Right ventricle myocardium inferior (tissue), 1 donor: Measurements from ENCODE around the gene ABHD14A. TPM values are rescaled to one million over a fixed set of nuclear protein-coding genes. Genes with fewer than 3 reads are reported as not detected.

ENCODE experiments used
- ATAC-seq: fragments of 200-7000 bp; cut with Tn5 transposase; one replicate; pipeline ENCODE4 v1.9.1; 2020; ENCODE audit warnings: mild to moderate bottlenecking, moderate library complexity
- DNase-seq: peaks from one replicate; pipeline ENCODE4 v3.0.0; 2021; ENCODE audit errors: missing footprints
- intact Hi-C: fragments of 100-400 bp; cut with DNase I; formaldehyde crosslinking; loops from one replicate; pipeline ENCODE4 v1.11.0; 2022
- total RNA-seq: library from RNA; stranded (reverse); fragmentation: NEBNext Ultra II Directional; extraction: Animal tissue kit (Norgen Biotek cat#: 25700); gene quantifications from one replicate; pipeline ENCODE4 v1.2.1, GENCODE V29; 2021
- donor health status: DM: no; HTN: yes; CAD: no; lungs with severe emphysema.

The ABHD14A gene
- total RNA-seq, 1 donor from 2014 or later: 31.5 TPM

DNA sequence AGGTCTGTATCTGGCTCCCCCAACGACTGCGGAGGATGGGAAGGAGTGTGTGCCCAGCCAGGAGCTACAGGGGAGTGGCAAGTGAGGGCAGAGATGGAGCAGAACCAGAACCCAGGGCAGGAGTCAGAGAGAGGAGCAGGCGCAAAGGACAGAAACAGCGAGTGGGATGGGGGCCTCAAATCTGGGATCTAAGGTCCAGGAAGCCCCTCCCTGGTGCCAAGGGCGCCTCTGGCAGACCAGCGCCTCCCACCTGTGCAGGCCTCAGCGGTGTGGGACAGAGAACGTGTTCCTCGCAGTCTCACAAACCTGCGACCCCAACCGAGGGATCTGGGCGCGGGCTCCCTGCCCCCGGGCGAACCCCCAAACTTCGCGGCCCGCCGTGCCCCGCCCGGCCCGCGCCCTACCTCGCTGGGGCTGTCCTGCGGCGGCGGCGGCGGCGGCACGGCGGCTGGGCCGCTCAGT lies 7.9 kb upstream of the ABHD14A start:
- ATAC-seq (peak; percentile 1), DNase-seq (no peak)
- intact Hi-C loops: no loop called here

DNA sequence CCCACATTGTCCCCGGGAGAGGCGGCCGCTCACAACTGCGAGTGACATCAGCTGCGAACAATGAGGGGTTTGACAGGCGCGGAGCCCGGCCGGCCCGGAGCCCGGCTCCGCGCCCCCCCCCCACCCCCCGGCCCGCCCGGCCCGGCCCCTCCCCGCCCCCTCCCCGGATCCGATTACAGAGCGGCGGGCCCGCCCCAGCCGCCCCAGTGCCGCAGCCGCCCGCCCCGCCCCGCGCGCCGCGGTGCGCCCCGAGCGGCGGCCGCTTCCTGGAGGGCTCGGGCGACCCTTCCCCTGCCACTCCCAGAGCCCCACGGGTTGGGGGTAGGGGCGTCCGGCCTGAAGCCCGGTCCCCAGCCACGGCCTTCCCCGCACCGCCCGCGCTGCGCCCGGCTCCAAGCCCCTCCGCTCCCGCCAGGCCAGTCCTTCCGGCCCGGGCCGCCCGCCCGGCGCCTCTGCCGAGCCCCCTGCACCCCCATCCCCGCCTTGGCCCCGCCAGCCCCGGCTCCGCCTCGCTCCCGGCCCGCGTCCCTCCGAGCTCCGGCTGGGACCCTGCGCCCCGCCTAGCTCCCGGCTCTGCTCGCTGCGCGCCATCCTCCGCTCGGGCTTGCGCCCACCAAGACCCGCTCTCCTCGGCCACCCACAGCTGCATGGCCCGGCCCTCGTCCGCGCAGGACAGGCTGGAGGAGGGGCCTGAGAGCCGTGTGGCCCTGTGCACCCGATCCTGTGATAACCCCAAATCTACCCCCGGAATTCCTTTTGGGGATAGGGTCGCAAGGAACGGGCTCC lies 7.3 kb upstream of the ABHD14A start, which contains the start of gene PCBP4:
Gene PCBP4 (minus strand): TSS at position 71 of the 786 bp plus-strand sequence. CDS start 6,214 bp downstream, outside the sequence.
- DNase-seq (peak; percentile 87), ATAC-seq (peak; percentile 77)
- intact Hi-C loops: no loop called here

DNA sequence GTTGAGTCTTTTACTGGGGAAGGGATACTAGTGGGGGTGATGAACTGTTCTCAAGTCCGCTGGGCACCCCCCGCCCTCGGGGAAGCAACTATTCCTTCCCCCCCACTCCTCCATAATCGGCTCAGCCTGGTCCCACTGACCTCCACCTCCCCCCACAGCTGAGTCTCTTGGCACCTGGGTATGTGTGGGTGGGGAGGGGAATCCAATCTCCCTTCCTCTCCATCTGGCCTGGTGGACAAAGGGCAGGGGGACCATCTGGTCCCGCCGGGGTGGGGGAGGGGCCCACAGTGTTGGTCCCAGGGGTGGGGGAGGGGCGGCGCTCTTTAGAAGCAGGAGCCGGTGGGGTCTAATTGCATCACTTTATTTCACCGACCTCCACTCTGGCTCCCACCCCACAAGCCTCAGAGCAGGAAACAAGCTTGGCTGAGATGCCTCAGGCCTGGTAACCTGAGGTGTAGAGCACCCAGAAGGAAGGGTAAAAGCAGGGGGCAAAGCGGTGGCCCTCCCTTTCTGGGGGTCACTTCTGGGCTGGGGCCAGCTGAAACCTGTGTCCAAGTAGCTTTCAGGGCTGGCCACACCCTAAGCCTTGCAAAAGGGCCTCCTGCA lies 6.6 kb upstream of the ABHD14A start:
- DNase-seq: peak; percentile 68
- intact Hi-C loops: no loop called here
- peak; percentile 4 for ATAC-seq

GRCh38 chr3:51968883-51969678 lies 5.8 kb upstream of the ABHD14A start:
- no peak for ATAC-seq
- DNase-seq: peak; percentile 32
- intact Hi-C loops: no loop called here

- ATAC-seq (no peak), DNase-seq (peak; percentile 53)
- intact Hi-C loops: loop anchor here (10.0 kb wide), 1 partner anchor 435 kb away; no protein-coding TSS in a partner anchor
Measured at GRCh38 chr3:51969841-51970240, 5.0 kb upstream of the ABHD14A start.

GRCh38 chr3:51970606-51971300 lies 4.1 kb upstream of the ABHD14A start:
- peak; percentile 37 for DNase-seq
- ATAC-seq: no peak
- intact Hi-C loops: loop anchor here (10.0 kb wide), 1 partner anchor 434 kb away; no protein-coding TSS in a partner anchor

DNA sequence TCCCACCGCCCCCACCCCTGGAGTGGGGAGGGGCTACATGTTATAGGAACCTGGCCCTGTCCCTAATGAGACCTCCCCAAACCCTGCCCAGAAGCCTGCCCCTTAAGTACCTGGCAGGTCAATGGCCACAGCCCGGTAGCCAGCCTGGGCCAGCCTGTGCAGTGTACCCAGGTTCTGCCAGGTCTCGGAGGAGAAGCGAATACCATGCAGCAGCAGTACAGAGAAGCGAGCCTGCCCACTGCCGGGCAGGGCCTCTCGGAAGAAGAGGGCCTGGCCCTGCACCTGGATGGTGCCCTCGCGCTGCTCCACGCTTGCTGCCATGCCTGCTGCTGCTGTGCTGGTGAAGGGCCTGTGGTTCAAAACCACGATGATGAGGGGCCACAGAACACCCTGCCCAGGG lies 3.5 kb upstream of the ABHD14A start:
- intact Hi-C loops: loop anchor here (10.0 kb wide), 1 partner anchor 433 kb away; no protein-coding TSS in a partner anchor
- DNase-seq (peak; percentile 57), ATAC-seq (no peak)

- ATAC-seq: peak; percentile 23
- DNase-seq: peak; percentile 66
- intact Hi-C loops: loop anchor here (1.0 to 10.0 kb wide), 2 partner anchors 32 to 430 kb away; partner anchors contain the start of gene PARP3
Measured at GRCh38 chr3:51974277-51974962, 444 bp upstream of the ABHD14A start.

GRCh38 chr3:51975852-51976549 lies 1.1 kb downstream of the ABHD14A start:
- peak; percentile 90 for DNase-seq
- intact Hi-C loops: loop anchor here (10.0 kb wide), 1 partner anchor 429 kb away; no protein-coding TSS in a partner anchor
- no peak for ATAC-seq

DNA sequence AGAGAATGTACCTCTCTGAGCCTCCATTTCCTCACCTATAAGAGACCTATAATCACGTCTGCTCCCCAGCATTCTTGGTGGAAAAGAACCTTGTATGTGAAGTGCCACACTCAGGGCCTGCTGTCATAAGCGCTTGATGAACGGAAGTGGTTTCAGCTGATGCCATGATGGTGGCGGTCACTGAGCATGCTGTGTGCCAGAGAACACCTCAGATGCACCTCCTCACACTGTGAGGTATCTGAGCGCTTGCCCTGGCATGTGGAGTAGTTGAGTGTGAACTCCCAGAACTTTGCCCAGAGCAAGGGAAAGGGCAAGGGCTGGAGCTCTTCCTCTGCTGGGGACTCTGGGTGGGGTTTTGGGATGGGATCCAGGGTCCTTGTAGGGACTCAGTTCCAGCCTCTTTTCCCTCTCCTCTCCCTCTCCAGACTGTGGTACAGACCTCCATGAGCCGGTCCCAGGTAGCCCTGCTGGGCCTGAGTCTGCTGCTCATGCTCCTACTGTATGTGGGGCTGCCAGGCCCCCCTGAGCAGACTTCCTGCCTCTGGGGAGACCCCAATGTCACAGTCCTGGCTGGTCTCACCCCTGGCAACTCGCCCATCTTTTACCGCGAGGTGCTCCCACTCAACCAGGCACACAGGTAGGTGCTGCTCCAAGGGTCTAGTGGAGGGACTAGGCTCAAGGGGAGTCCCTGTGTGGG lies 2.7 kb downstream of the ABHD14A start:
- ATAC-seq (no peak), DNase-seq (peak; percentile 56)
- intact Hi-C loops: loop anchor here (10.0 kb wide), 1 partner anchor 427 kb away; no protein-coding TSS in a partner anchor

DNA sequence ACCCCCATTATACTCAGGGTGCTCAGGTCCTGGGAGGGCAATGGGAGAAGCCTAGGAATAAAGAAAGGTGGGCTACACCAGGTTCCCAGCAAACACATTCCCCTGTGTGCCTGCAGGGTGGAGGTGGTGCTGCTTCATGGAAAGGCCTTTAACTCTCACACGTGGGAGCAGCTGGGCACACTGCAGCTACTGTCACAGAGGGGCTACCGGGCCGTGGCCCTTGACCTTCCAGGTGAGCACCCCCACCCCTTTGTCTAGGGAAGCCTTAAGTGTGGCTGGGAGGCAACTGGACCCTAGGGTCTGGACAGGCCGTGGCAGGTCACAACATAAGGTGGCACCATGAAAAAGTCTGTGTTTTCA lies 3.3 kb downstream of the ABHD14A start:
- ATAC-seq (no peak), DNase-seq (no peak)
- intact Hi-C loops: loop anchor here (10.0 kb wide), 1 partner anchor 427 kb away; no protein-coding TSS in a partner anchor

GRCh38 chr3:51980253-51980652 lies 5.4 kb downstream of the ABHD14A start:
- ATAC-seq (no peak), DNase-seq (peak; percentile 42)
- intact Hi-C loops: no loop called here

DNA sequence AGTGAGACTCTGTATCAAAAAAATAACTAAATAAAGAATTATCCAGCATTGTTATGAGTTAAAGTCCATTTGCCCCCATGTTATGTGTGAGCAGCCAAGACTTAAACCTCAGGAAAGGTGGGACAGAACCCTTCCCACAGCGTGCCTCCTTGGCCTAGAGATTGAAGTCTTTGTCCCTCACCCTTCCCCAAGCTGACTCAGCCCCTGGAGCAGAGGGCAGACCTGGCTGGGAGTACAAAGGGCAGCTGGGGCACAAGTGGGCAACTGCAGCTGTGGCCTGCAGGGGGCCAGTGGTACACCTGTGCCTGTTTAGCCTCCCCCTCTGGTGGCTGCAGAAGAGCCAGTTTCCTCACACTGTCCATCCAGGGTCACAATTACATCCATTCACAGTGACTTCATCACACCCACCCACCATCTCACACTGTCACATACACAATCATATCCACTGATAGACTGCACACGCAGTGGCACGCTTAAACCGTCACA lies 7.5 kb downstream of the ABHD14A start:
- ATAC-seq (peak; percentile 11), DNase-seq (peak; percentile 64)
- intact Hi-C loops: no loop called here

DNA sequence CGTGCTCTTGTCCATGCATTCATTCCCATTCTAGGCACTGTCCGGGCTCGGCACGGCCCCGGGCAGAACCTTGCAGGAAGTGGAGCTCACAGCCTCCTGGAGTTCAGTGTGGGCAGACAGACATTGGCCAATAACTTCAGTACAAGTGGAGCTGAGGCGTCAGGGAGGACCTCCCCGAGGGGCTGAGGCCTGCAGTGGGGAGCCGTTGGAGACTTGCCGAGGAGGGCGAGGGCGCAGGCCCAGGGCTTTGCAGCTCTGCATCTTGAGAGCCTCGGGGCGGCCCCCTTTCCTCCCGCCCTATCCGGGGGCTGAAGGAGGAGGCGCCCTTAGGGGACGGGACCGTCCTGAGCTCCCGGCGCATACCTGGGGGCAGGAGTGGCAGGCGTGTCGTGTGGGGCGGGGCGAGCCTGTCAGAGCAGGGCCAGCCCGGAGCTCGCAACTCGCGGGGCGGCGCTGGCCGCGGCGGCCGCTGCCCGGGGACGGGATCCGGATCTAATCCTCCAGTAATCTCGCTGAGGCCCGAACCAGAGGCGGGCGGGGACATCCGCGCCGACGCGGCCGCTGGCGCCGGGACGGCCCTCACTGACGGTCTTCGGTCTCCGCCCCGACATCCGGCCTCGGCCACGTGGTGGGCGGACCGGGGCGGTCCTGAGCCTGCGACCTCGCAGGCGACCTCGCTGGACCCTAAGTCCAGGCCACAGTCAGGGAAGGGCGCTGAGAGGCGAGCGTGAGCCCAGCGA lies 8.1 kb downstream of the ABHD14A start, which contains the start of gene ACY1:
Gene ACY1 (plus strand): TSS at position 698 of the 740 bp plus-strand sequence. CDS start 530 bp downstream, outside the sequence.
- ATAC-seq (peak; percentile 95), DNase-seq (peak; percentile 93)
- intact Hi-C loops: no loop called here

DNA sequence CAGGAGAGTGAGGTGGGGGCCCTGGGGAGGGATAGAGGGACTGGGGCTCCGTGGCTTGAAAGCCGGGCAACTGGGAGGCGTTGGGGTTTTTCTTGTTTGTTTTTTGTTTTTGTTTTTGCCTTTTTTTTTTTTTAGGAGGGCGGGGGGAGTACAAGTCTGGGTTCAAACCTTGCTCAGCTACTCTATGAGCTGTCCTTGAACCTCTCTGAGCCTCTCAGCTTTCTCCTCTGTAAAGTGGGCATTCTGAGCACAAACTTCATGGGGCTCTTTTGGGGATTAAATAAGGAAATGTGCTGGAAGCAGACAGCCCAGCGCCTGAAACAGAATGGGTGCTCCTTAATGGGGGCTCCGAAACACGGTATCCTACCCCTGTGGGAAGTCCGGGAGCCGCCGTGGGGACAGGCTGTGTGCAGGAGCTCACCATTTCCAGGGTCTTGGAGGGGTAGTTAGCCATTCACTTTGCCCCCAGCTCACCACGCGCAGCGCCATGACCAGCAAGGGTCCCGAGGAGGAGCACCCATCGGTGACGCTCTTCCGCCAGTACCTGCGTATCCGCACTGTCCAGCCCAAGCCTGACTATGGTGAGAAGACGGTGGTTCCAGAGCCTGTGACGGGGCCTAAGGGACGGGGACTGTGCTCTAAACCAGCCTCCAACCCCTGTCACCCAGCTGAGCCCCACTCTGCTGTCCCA lies 8.9 kb downstream of the ABHD14A start:
- intact Hi-C loops: no loop called here
- DNase-seq (peak; percentile 42), ATAC-seq (no peak)
